22Rv1 (cell line): ENCODE results near the gene GPR139.

Source experiments
- ZFX ChIP-seq: fragments of 450-650 bp; IDR thresholded peaks from 2 replicates; pipeline ENCODE4 v1.6.1; 2017; ENCODE audit warnings: antibody characterized with exemption, borderline replicate concordance
- TF ChIP-seq, protein P1 (sequence below): fragments of 450-650 bp; IDR thresholded peaks from 2 replicates; pipeline ENCODE4 v1.5.1; 2017; ENCODE audit warnings: mild to moderate bottlenecking

DNA sequence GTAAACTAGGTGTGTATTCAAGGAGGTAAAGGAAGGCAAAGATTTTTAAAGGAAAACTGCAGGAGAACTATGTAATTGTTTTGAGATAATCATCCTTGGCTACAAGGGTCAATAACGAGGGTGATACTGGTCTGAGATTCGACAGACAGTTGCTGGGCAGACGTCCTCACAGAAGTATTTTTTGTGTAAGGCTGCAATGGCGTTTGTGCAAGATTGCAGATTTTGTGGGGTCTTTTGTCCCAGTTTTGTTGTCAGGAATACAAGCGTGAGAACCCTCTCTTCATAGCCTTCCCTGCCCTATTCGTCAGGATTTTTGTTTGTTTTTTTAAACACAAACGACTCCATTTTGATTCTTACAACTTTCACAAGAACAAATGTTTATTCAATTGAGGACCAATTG, 57.5 kb downstream of the GPR139 start:
- TF ChIP-seq, protein P1, sequence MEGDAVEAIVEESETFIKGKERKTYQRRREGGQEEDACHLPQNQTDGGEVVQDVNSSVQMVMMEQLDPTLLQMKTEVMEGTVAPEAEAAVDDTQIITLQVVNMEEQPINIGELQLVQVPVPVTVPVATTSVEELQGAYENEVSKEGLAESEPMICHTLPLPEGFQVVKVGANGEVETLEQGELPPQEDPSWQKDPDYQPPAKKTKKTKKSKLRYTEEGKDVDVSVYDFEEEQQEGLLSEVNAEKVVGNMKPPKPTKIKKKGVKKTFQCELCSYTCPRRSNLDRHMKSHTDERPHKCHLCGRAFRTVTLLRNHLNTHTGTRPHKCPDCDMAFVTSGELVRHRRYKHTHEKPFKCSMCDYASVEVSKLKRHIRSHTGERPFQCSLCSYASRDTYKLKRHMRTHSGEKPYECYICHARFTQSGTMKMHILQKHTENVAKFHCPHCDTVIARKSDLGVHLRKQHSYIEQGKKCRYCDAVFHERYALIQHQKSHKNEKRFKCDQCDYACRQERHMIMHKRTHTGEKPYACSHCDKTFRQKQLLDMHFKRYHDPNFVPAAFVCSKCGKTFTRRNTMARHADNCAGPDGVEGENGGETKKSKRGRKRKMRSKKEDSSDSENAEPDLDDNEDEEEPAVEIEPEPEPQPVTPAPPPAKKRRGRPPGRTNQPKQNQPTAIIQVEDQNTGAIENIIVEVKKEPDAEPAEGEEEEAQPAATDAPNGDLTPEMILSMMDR, result no peak
- TF ChIP-seq ZFX, result no peak
